Astrocyte (in vitro differentiated cells and primary cell): ENCODE results near the gene OMA1. TPM values are rescaled to one million over a fixed set of nuclear protein-coding genes. Genes with fewer than 3 reads are reported as not detected.

Experiments
- DNase-seq: peaks from one replicate; pipeline ENCODE4 v3.0.0-alpha.2; 2010; ENCODE audit warnings: low read depth
- FAIRE-seq: peaks from 2 replicates; lab custom pipeline; 2011; peaks lifted over from hg19 to GRCh38; lab: Jason Lieb, UNC
- H2AFZ ChIP-seq: 2 replicates; pipeline ENCODE4 v1.6.0; 2012; ENCODE audit warnings: low read depth, low read length, inconsistent platforms
- H3K27ac ChIP-seq: 2 replicates; pipeline ENCODE4 v1.5.1; 2011; ENCODE audit warnings: low read depth, low read length, inconsistent platforms
- H3K27me3 ChIP-seq: 2 replicates; pipeline ENCODE4 v1.6.0; 2011; ENCODE audit warnings: low read length, inconsistent platforms; ENCODE audit not compliant: insufficient read depth
- H3K36me3 ChIP-seq: 2 replicates; pipeline ENCODE4 v1.5.1; 2011; ENCODE audit warnings: low read length, inconsistent platforms; ENCODE audit not compliant: insufficient read depth
- H3K4me1 ChIP-seq: 2 replicates; pipeline ENCODE4 v1.5.1; 2011; ENCODE audit warnings: low read length, inconsistent platforms; ENCODE audit not compliant: insufficient read depth
- H3K4me2 ChIP-seq: 2 replicates; pipeline ENCODE4 v1.6.0; 2012; ENCODE audit warnings: low read length, inconsistent platforms
- H3K4me3 ChIP-seq: 2 replicates; pipeline ENCODE4 v1.5.1; 2011; ENCODE audit warnings: low read depth, mild to moderate bottlenecking, low read length, inconsistent platforms; ENCODE audit not compliant: insufficient read depth
- H3K79me2 ChIP-seq: 2 replicates; pipeline ENCODE4 v1.6.0; 2012; ENCODE audit warnings: mild to moderate bottlenecking, low read length, inconsistent platforms; ENCODE audit not compliant: insufficient read depth
- H3K9ac ChIP-seq: 2 replicates; pipeline ENCODE4 v1.6.0; 2012; ENCODE audit warnings: mild to moderate bottlenecking, low read length, inconsistent platforms
- H3K9me3 ChIP-seq: 2 replicates; pipeline ENCODE4 v1.5.1; 2012; ENCODE audit warnings: low read depth, mild to moderate bottlenecking, low read length, inconsistent platforms; ENCODE audit not compliant: insufficient read depth
- H4K20me1 ChIP-seq: 2 replicates; pipeline ENCODE4 v1.6.0; 2012; ENCODE audit warnings: low read length, inconsistent platforms; ENCODE audit not compliant: insufficient read depth
- H3K27ac Mint-ChIP-seq: one replicate; pipeline ENCODE4 v1.8.0; 2021; ENCODE audit warnings: mild to moderate bottlenecking, mixed read lengths; ENCODE audit not compliant: unreplicated experiment
- H3K27me3 Mint-ChIP-seq: one replicate; pipeline ENCODE4 v1.8.0; 2021; ENCODE audit warnings: low read depth, mixed read lengths; ENCODE audit not compliant: unreplicated experiment
- H3K36me3 Mint-ChIP-seq: one replicate; pipeline ENCODE4 v1.8.0; 2021; ENCODE audit warnings: low read depth, mixed read lengths; ENCODE audit not compliant: unreplicated experiment
- H3K4me1 Mint-ChIP-seq: one replicate; pipeline ENCODE4 v1.8.0; 2021; ENCODE audit warnings: low read depth, mixed read lengths; ENCODE audit not compliant: unreplicated experiment
- H3K4me3 Mint-ChIP-seq: one replicate; pipeline ENCODE4 v1.8.0; 2021; ENCODE audit warnings: mild to moderate bottlenecking, moderate library complexity, mixed read lengths; ENCODE audit not compliant: unreplicated experiment
- H3K9me3 Mint-ChIP-seq: one replicate; pipeline ENCODE4 v1.8.0; 2021; ENCODE audit warnings: mild to moderate bottlenecking, mixed read lengths; ENCODE audit not compliant: unreplicated experiment
- EZH2 ChIP-seq: IDR thresholded peaks from 2 replicates; pipeline ENCODE4 v1.6.1; 2012; ENCODE audit warnings: mild to moderate bottlenecking, low read length, inconsistent platforms; ENCODE audit not compliant: insufficient read depth
- total RNA-seq: library from RNA; stranded (reverse); gene quantifications from 2 replicates; pipeline ENCODE4 v1.2.1, GENCODE V29; 2021
- TF ChIP-seq, protein P1 (sequence below): IDR thresholded peaks from 2 replicates; pipeline ENCODE4 v1.5.1; 2011; ENCODE audit warnings: low read depth, mild to moderate bottlenecking, inconsistent platforms, low read length, moderate library complexity; ENCODE audit not compliant: insufficient read depth

OMA1 gene
- total RNA-seq, 1 donor from 2014 or later = 5.1 TPM

- no peak for DNase-seq
- peak within 1 kb of the TSS; percentile 81 for H2AFZ ChIP-seq
- no peaks in the 10 kb centered on the region for H3K9me3 ChIP-seq
- peak within 1 kb of the TSS; percentile 77 for H3K4me2 ChIP-seq
- no peak within 1 kb of the TSS for H3K27ac ChIP-seq
- TF ChIP-seq, protein P1, sequence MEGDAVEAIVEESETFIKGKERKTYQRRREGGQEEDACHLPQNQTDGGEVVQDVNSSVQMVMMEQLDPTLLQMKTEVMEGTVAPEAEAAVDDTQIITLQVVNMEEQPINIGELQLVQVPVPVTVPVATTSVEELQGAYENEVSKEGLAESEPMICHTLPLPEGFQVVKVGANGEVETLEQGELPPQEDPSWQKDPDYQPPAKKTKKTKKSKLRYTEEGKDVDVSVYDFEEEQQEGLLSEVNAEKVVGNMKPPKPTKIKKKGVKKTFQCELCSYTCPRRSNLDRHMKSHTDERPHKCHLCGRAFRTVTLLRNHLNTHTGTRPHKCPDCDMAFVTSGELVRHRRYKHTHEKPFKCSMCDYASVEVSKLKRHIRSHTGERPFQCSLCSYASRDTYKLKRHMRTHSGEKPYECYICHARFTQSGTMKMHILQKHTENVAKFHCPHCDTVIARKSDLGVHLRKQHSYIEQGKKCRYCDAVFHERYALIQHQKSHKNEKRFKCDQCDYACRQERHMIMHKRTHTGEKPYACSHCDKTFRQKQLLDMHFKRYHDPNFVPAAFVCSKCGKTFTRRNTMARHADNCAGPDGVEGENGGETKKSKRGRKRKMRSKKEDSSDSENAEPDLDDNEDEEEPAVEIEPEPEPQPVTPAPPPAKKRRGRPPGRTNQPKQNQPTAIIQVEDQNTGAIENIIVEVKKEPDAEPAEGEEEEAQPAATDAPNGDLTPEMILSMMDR = no peak
- peak; percentile 97 for TF ChIP-seq EZH2
- H3K9ac ChIP-seq = no peak within 1 kb of the TSS
- peaks cover 7% of the 10 kb centered on the region for H3K4me1 Mint-ChIP-seq
- peaks cover 7% of the 10 kb centered on the region for H3K9me3 Mint-ChIP-seq
- peaks cover 4% of the 10 kb centered on the region for H3K4me1 ChIP-seq
- peaks cover 2% of the 10 kb centered on the region for H3K36me3 Mint-ChIP-seq
- no peaks in the 10 kb centered on the region for H3K36me3 ChIP-seq
- peak within 1 kb of the TSS; percentile 30 for H3K4me3 Mint-ChIP-seq
- peaks cover 34% of the 10 kb centered on the region for H3K27me3 ChIP-seq
- H3K27ac Mint-ChIP-seq = no peak within 1 kb of the TSS
- no peak for FAIRE-seq
- peak within 1 kb of the TSS; percentile 39 for H3K4me3 ChIP-seq
- peaks cover 32% of the 10 kb centered on the region for H3K27me3 Mint-ChIP-seq
- no peaks in the 10 kb centered on the region for H4K20me1 ChIP-seq
- H3K79me2 ChIP-seq = no peaks in the 10 kb centered on the region
These were observed 30.5 kb upstream of the OMA1 start, which contains the start of gene TACSTD2 for GRCh38 chr1:58576727-58577653. Gene TACSTD2 (minus strand): TSS chr1:58577252. CDS start chr1:58577156, 96 bp downstream.

- Histone ChIP-seq H3K27ac (no peak overlapping the region), H3K4me1 (peaks cover 4% of the 10 kb centered on the region), H3K4me3 (peak overlapping the region; percentile 39), H3K4me2 (peak overlapping the region; percentile 77), H3K36me3 (no peaks in the 10 kb centered on the region), H3K9ac (no peak overlapping the region), H4K20me1 (no peaks in the 10 kb centered on the region), H3K9me3 (no peaks in the 10 kb centered on the region), H3K79me2 (no peaks in the 10 kb centered on the region), H3K27me3 (peaks cover 34% of the 10 kb centered on the region), H2AFZ (peak overlapping the region; percentile 81)
- Mint-ChIP-seq H3K36me3 (peaks cover 2% of the 10 kb centered on the region), H3K27me3 (peaks cover 32% of the 10 kb centered on the region), H3K4me3 (no peak overlapping the region), H3K27ac (no peak overlapping the region), H3K4me1 (peaks cover 7% of the 10 kb centered on the region), H3K9me3 (peaks cover 7% of the 10 kb centered on the region)
- DNase-seq = no peak
- no peak for FAIRE-seq
- TF ChIP-seq, protein P1 = no peak
- TF ChIP-seq EZH2 = no peak
These were observed 29.8 kb upstream of the OMA1 start for GRCh38 chr1:58576325-58576726.
